Stimulated activated CD4-positive, alpha-beta T cell treated with anti-CD3 and anti-CD28 coated beads, TNF-alpha, amount 100 ng/mL, for 1 hour (primary cell): ENCODE results near the gene SEMA6B.
A peak's percentile ranks its signal among the peaks of the same experiment; 100 is the strongest.
"Not testable (repeated sequence)": the region's sequence is repeated elsewhere in the genome, so short reads cannot be mapped to it uniquely, and the experiment has no call there.

Source experiments
- DNase-seq, 3 donors: peaks; one replicate each; pipeline ENCODE4 v3.0.0-alpha.2; 2020; ENCODE audit warnings: low read depth in 3 of 3, low spot score in 1 of 3

SEMA6B gene

DNA sequence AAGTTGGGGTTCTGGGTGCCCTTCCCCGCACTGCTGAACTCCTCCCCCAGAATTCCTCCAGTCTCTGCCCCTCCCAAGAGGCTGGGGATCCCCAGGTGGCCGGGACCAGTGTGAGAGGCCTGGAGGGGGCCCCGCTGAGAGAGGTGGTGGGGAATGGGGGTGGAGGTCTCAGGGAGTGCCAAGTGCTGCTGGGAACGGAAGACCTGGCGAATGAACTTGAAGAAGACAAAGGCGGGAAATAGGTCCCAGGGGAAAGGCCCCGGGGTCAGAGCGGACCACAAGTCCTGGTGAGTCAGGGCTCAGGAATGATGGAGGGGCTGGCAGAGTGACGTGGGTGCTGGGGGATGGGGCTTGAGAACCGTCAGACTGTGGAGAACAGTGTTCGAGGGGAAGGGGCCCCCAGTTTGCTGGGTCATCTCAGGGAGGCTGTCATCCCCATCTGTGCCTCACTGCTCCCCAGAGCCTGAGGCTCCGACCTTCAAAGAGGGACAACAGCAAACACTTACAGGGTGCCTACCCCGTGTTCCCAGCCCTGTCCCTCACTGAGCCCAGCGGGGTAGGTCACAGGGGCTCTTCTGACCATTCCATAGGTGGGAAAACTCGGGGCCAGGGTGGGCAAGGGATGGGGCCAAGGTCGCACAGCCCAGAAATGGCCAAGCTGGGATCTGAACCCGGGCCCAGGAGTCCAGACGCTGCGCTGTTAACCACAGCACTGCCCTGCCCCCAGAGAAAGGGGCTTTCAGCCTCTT, 16.0 kb upstream of the SEMA6B start:
- no peak for DNase-seq

DNA sequence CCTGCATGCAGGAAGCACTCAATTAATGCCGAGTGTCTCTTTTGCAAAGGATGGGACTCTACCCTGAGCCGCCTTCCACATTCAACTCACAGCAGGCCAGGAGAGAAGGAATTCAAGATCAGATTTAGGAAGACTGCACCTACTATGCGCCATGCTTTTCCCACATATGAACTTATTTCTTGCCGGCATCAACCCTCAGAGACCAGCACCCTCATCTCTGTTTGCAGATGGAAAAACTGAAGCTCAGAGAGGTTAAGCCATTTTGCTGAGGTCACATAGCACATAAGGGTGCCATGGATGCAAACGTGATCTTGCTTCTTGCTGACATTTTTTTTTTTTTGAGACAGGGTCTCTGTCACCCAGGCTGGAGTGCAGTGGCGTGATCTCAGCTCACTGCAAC, 14.2 kb upstream of the SEMA6B start:
- DNase-seq: no peak

- DNase-seq: no peak
Measured at GRCh38 chr19:4571305-4571917, 11.9 kb upstream of the SEMA6B start.

DNA sequence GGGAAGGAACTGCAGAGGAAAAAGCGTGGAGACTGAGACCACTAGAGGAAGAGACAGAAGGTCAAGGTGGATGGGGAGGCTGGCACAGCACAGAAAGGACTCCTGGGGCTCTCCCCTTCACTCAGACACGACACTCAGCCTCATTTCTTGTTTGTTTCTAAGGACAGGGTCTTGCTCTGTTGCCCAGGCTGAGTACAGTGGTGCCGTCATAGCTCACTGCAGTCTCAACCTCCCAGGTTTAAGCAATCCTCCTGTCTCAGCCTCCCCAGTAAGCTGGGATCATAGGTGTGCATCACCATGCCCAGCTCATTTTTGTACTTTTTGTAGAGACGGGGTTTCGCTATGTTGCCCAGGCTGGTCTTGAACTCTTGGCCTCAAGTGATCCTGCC, 11.4 kb upstream of the SEMA6B start:
- DNase-seq: no peak

- no peak for DNase-seq
Measured at GRCh38 chr19:4570402-4570801, 10.9 kb upstream of the SEMA6B start.

DNA sequence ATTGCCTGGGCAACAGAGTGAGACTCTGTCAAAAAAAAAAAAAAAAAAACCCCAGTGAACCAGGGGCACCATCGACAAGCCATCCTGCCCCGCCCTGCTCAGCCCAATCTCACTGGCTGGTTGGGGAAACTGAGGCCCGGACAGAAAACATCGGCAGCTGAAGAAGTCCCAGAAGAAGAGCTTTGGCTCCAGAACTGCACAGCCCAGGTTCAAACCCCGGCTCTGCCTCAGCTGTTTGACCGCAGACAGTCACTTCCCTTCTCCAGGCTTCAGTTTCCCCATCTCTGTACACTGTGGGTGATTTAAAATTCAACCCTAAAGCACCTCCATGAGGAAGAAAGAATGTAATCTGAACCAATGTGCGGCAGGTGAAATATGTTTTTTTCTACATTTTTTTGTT, 9.4 kb upstream of the SEMA6B start:
- DNase-seq: no peak

DNA sequence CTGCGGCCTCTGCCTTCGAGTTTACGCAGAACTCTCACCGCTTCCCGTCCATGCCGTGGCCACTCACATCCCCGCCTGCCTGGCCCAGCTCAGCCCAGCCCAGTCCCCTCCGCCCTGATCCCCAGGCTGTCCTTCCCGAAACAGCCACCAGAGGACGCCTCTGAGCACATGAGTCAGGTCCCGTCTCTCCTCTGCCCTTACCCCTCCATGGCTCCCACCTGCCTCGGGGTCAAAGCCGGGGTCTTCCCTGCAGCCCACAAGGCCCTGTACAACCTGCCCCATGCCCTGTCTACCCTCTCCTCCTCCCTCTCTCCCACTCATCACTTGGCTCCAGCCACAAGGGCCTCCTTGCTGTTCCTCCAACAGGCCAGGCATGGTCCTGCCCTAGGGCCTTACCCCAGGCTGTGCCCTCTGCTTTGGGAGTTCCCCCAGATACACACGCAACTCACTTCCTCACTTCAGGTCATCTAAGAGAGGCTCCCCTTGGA, 8.1 kb upstream of the SEMA6B start:
- DNase-seq: peak in 2 of 3 donors; percentile 24 to 54

GRCh38 chr19:4566402-4567051, 7.0 kb upstream of the SEMA6B start:
- DNase-seq: no peak

DNA sequence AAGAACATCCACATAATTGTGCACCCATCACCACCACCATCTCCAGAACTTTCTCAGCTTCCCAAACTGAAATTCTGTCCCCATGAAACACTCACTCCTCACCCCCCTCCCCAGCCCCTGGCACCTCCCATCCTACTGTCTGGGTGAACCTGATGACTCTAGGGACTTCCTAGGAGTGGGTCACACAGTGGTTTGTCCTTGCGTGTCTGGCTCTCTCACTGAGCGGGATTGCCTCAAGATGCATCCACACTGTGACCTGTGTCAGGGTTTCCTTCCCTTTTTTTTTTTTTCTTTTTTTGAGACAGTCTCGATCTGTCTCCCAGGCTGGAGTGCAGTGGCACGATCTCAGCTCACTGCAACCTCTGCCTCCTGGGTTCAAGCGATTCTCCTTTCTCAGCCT, 4.1 kb upstream of the SEMA6B start:
- not testable (repeated sequence) for DNase-seq

- not testable (repeated sequence) for DNase-seq
Measured at GRCh38 chr19:4562085-4562484, 2.6 kb upstream of the SEMA6B start.

GRCh38 chr19:4557971-4558941, 1.2 kb downstream of the SEMA6B start:
- peak in 1 of 3 donors; percentile 27 for DNase-seq

DNA sequence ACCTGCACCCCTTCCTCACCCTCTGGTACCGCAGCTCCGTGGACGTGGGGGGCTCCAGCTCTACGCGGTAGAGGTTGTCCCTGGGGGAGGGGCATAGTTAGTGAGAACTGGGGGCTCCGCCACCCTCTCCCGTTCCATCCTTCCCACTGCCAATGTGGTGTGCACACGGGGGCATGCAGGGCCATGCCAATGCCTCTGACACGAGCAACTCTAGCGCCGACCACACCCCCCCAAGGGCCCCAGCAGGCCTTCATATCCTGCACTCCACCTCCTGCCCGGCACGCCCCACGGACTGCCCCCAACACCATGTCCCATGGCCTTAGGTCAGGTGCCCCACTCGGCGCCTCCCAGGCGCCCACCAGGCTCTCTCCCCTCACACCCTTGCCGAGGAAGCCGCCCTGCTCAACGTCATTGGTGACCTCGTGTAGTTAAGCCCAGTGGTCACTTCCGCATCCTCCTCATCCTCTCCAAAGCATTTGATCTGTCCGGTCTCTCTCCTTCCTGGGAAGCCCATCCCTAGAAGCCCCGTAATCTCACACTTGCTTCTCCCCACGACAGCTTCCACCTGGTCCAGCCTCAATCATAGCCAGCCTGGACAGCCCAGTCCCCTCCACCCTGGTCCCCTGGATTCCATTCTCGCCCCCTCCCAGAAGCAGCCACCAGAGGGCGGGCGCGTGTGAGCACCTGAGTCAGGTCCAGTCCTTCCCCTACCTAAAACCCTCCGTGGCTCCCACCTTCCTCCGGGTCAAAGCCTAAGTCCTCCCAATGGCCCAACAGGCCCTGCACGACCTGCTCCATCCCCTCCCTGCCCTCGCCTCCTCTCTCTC, 2.1 kb downstream of the SEMA6B start:
- no peak for DNase-seq

- no peak for DNase-seq
Measured at GRCh38 chr19:4556597-4557127, 2.8 kb downstream of the SEMA6B start.

- DNase-seq: no peak
Measured at GRCh38 chr19:4555657-4556561, 3.6 kb downstream of the SEMA6B start.

- no peak for DNase-seq
Measured at GRCh38 chr19:4554717-4555116, 4.8 kb downstream of the SEMA6B start.

DNA sequence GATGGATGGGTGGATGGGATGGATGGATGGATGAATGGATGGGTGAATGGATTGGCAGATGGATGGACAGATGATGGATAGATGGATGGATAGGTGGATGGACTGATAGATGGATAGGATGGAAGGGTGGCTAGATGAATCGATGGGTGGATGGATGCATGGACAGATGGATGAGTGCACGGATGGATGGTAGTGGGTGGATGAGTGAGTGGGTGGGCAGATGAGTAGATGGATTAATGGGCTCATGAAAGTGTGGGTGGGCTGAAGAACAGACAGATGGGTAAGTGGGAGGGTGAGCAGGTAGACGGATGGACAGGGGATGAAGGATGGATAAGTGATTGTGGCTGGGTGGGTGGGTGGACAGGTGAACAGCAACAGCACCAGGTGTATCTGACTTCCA, 5.7 kb downstream of the SEMA6B start:
- DNase-seq: no peak

DNA sequence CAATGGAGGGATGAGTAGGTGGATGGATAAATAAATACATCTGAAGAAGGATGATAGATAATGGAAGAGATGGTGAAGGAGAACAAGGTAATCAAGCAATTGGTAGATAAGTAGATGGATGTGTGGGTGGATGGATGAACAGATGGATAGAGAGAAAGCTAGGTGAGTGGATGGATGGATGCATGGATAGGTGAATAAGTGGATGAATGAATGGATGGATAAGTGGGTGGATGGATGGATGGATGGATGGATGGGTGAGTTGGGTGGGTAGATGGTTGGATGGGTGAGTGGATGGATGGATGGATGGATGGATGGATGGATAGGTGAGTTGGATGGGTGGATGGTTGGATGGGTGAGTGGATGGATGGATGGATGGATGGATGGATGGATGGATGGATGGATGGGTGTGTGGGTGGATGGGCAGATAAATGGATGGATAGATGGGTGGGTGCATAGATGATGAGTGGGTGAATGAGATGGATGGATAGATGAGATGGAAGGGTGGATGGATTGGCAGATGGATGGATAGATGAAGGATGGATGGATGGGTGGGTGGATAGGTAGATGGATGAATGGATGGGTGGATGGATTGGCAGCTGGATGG, 6.3 kb downstream of the SEMA6B start:
- DNase-seq: no peak

DNA sequence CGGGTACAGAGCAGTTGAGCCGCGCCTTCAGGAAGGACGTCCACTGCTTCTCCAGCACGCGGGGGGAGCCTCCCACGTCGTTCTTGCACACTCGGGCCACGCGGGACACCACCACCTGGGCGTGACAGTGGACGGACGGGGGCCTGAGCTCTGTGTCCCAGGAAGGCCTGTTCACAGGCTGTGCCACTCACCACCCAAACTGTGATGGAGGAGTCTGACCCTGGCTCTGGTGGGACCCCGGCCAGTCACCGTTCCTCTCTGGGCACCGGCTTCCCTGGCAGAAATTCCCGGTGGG, 7.0 kb downstream of the SEMA6B start:
- no peak for DNase-seq
